SK-N-SH treated with all-trans-retinoic acid at 6 μM for 48 hours (cell line): ENCODE results near the gene MRPL21.

Source experiments
- ISL1 ChIP-seq: fragments of 250-450 bp; sonication (Bioruptor Pico); IDR thresholded peaks from 2 replicates; pipeline ENCODE4 v2.1.2; 2022; ENCODE audit warnings: mild to moderate bottlenecking, moderate library complexity
- RARB ChIP-seq: fragments of 250-450 bp; sonication (Bioruptor Pico); IDR thresholded peaks from 2 replicates; pipeline ENCODE4 v1.8.0; 2021; ENCODE audit warnings: mild to moderate bottlenecking, moderate library complexity

GRCh38 chr11:68912254-68912653, 8.6 kb upstream of the MRPL21 start:
- TF ChIP-seq RARB (CRISPR knock-in tag): no peak
- TF ChIP-seq ISL1: no peak
